Erythroblast (primary cell): ENCODE data around the gene SYTL1.

Source experiments
- GATA1 ChIP-seq: IDR thresholded peaks from 2 replicates; pipeline ENCODE4 v1.6.1; 2011; ENCODE audit warnings: low read depth, mild to moderate bottlenecking, control low read depth, low read length, moderate library complexity
- POLR2A ChIP-seq: IDR thresholded peaks from 2 replicates; pipeline ENCODE4 v1.6.1; 2011; ENCODE audit warnings: mild to moderate bottlenecking, low read length

DNA sequence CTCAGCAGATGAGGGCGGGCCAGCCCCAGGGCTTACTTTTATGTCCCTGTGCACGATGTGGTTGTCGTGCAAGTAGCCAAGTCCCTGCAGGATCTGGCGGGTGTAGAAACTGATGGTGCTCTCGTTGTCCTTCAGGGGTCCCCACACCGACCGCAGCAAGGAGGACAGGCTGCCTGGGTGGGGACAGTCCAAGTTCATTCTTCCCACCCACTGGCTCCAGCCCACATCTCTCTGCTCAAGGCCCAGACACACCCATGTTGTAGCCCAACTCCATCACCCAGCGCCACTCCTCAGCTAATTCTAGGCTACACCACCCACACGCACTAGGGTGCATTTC, 18.0 kb downstream of the SYTL1 start:
- no peak for TF ChIP-seq POLR2A
- TF ChIP-seq GATA1: no peak
